Natural killer cell treated with Interleukin-12 subunit alpha and Interleukin-12 subunit beta and Interleukin-15 and Interleukin-18, amount 100 ng/mL, for 72 hours (primary cell): ENCODE data around the gene LZTS2. TPM values are rescaled to one million over a fixed set of nuclear protein-coding genes. Genes with fewer than 3 reads are reported as not detected.
"Not testable (repeated sequence)": the region's sequence is repeated elsewhere in the genome, so short reads cannot be mapped to it uniquely, and the experiment has no call there.

ENCODE experiments used
- ATAC-seq, 2 donors: fragments of 150-1000 bp; cut with Tn5 transposase in 1 of 2; sonication (Bioruptor Pico), chemical (Tn5 transposase) in 1 of 2; 2 replicates each; pipeline ENCODE4 v1.10.0; 2021
- DNase-seq: peaks from one replicate; pipeline ENCODE4 v3.0.0; 2022; ENCODE audit warnings: low spot score
- H3K27ac Mint-ChIP-seq, 2 donors: 1 replicate in 1 of 2; 2 replicates in 1 of 2; pipeline ENCODE4 v1.8.0; 2022; ENCODE audit warnings: mixed read lengths in 2 of 2, mild to moderate bottlenecking in 1 of 2, moderate library complexity in 1 of 2
- H3K27me3 Mint-ChIP-seq, 2 donors: 1 replicate in 1 of 2; 2 replicates in 1 of 2; pipeline ENCODE4 v1.8.0; 2022; ENCODE audit warnings: mixed read lengths in 2 of 2
- H3K36me3 Mint-ChIP-seq: one replicate; pipeline ENCODE4 v1.8.0; 2022; ENCODE audit warnings: mixed read lengths
- H3K4me1 Mint-ChIP-seq, 2 donors: 1 replicate in 1 of 2; 2 replicates in 1 of 2; pipeline ENCODE4 v1.8.0; 2022; ENCODE audit warnings: low read depth in 2 of 2, mixed read lengths in 2 of 2, mild to moderate bottlenecking in 1 of 2
- H3K4me3 Mint-ChIP-seq: one replicate; pipeline ENCODE4 v1.8.0; 2022; ENCODE audit warnings: mixed read lengths
- H3K9me3 Mint-ChIP-seq: 2 replicates; pipeline ENCODE4 v1.8.0; 2022; ENCODE audit warnings: mixed read lengths
- total RNA-seq, 2 donors: library from RNA; stranded (reverse); gene quantifications; one replicate each; pipeline ENCODE4 v1.2.3, GENCODE V29; 2022

Gene LZTS2
- total RNA-seq, 2 donors from 2014 or later, result 6.2 to 6.4 TPM

DNA sequence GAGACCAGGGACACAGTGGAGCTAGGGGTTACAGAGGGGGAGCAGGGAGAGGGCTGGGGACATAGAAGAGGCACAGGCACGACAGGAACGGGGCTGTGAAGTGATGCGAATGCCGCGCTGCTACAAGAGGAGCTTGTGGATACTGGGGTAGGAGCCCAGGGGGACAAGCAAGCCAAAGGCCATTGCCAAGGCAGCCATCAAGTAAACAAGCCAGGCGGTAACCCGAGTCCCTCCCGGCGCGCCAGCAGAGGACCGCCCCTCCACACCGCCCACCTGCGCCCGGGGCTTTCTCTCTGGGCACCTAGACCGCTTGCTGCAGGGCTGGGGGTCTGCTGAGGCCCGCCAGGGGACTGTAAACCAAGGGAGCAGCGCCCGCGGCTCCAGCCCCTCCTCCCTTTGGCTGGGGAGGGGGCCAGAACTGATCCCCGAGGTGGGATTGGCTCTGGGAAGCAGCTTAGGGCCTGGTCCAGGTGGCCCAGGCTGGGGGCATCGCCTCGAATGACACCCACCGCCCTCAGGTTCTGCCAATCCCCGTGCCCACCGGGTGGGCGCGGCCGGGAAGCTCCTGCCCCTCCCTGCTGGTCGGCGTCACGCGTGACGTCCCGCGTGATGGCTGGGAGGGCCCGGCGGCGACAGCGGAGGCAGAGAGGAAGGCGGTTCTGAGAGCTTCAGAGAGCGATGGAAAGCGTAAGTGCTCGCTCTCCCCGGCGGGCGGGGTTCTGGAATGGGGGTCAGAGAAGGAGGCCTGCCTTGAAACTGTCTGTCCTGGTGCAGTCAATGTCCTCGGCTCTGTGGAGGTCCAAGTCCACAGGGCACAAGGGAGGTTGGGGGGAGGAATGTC, 32.4 kb downstream of the LZTS2 start:
- H3K9me3 Mint-ChIP-seq, result no peaks in the 10 kb centered on the region
- H3K36me3 Mint-ChIP-seq, result no peaks in the 10 kb centered on the region
- H3K27me3 Mint-ChIP-seq, result peaks cover 0 to 2% of the 10 kb centered on the region in 2 donors
- peaks cover 15 to 22% of the 10 kb centered on the region in 2 donors for H3K4me1 Mint-ChIP-seq
- DNase-seq, result peak; percentile 72
- peak; percentile 66 to 77 for ATAC-seq
- peak overlapping the region; percentile 93 for H3K4me3 Mint-ChIP-seq
- peak overlapping the region; percentile 61 to 80 for H3K27ac Mint-ChIP-seq

DNA sequence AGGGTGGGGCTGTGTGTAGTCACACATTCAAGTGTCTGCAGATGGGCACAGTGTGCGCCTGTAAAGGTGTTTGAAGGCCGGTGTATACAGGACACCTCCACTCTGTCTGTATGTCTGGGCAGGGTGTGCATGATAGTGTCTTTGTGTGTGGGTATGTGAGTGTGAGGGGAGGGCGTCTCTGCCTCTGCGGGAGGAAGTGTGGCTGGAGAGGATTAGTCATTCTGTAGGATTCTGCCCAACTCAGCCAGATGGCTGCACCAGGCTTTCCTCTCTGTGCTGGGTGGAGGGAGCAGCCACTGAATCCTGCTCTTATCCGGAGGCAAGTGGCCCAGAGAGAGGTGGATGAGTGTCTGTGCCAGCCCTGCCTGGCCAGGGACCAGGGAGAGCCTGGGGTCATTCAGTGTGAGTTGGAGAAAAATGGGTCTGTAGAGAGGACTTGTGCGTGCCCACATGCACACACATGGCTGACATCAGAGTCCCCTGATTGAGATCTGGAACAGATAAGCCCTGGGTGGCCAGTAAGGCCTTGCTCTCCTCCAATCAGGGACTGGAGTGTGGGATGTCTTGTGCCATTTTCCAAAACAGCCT, 33.1 kb downstream of the LZTS2 start:
- peaks cover 15 to 22% of the 10 kb centered on the region in 2 donors for H3K4me1 Mint-ChIP-seq
- DNase-seq (no peak), ATAC-seq (peak; percentile 45 to 70)
- no peaks in the 10 kb centered on the region for H3K9me3 Mint-ChIP-seq
- peak overlapping the region; percentile 93 for H3K4me3 Mint-ChIP-seq
- peaks cover 2% of the 10 kb centered on the region for H3K36me3 Mint-ChIP-seq
- H3K27me3 Mint-ChIP-seq, result peaks cover 0 to 2% of the 10 kb centered on the region in 2 donors
- peak overlapping the region; percentile 61 to 80 for H3K27ac Mint-ChIP-seq

DNA sequence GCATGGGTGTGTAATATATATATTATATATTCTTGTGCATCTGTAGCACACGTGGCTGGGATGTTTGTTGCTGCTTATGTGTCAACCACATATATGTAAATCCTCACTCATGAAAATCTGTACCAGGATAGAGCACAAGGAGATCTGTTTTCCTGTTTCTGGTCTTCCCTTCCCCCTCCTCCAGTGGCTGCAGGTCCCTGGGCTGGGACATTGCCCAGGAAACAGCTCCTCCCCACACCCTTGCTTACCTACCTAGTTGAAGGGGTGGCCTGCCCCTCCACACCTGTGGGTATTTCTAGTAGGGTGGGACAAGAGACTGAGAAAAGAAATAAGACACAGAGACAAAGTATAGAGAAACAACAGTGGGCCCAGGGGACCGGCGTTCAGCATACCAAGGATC, 33.7 kb downstream of the LZTS2 start:
- DNase-seq (no peak), ATAC-seq (no peak)
- Mint-ChIP-seq H3K4me3 (peak overlapping the region; percentile 93), H3K4me1 (peaks cover 15 to 22% of the 10 kb centered on the region in 2 donors), H3K9me3 (no peaks in the 10 kb centered on the region), H3K27ac (no peak overlapping the region), H3K36me3 (peaks cover 6% of the 10 kb centered on the region), H3K27me3 (peaks cover 0 to 2% of the 10 kb centered on the region in 2 donors)

DNA sequence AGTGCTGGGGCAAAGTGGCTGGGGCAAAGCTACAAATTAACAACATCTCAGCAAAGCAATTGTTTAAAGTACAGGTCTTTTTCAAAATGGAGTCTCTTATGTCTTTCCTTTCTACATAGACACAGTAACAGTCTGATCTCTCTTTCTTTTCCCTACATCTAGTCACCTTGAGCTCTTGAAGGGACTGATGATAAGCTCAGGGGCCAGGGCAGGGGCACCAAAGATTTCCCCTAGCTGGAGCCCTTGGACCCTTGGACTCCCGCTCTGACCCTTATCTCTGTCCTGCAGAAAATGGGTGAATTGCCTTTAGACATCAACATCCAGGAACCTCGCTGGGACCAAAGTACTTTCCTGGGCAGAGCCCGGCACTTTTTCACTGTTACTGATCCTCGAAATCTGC, 34.8 kb downstream of the LZTS2 start:
- not testable (repeated sequence) for H3K4me3 Mint-ChIP-seq, H3K9me3 Mint-ChIP-seq, DNase-seq, ATAC-seq, H3K27me3 Mint-ChIP-seq, H3K27ac Mint-ChIP-seq, H3K36me3 Mint-ChIP-seq
- H3K4me1 Mint-ChIP-seq, result peaks cover 15 to 22% of the 10 kb centered on the region in 2 donors

DNA sequence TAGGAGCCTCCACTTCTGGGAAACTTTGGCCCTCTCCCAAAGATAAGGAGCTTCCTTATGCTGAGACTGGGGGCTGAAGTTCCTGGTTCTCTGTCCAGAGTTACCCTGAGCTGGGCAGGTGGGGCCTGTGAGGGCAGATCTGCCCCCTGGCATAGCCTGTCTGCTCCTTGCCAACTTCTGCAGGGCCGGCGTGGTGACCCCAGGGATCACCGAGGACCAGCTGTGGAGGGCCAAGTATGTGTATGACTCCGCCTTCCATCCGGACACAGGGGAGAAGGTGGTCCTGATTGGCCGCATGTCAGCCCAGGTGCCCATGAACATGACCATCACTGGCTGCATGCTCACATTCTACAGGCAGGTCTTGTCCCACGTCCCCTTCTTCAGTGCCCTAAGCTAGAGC, 35.7 kb downstream of the LZTS2 start:
- H3K4me3 Mint-ChIP-seq, result no peak overlapping the region
- no peaks in the 10 kb centered on the region for H3K27me3 Mint-ChIP-seq
- H3K9me3 Mint-ChIP-seq, result no peaks in the 10 kb centered on the region
- peaks cover 6% of the 10 kb centered on the region for H3K36me3 Mint-ChIP-seq
- ATAC-seq (no peak), DNase-seq (no peak)
- no peak overlapping the region for H3K27ac Mint-ChIP-seq
- peaks cover 15 to 22% of the 10 kb centered on the region in 2 donors for H3K4me1 Mint-ChIP-seq

DNA sequence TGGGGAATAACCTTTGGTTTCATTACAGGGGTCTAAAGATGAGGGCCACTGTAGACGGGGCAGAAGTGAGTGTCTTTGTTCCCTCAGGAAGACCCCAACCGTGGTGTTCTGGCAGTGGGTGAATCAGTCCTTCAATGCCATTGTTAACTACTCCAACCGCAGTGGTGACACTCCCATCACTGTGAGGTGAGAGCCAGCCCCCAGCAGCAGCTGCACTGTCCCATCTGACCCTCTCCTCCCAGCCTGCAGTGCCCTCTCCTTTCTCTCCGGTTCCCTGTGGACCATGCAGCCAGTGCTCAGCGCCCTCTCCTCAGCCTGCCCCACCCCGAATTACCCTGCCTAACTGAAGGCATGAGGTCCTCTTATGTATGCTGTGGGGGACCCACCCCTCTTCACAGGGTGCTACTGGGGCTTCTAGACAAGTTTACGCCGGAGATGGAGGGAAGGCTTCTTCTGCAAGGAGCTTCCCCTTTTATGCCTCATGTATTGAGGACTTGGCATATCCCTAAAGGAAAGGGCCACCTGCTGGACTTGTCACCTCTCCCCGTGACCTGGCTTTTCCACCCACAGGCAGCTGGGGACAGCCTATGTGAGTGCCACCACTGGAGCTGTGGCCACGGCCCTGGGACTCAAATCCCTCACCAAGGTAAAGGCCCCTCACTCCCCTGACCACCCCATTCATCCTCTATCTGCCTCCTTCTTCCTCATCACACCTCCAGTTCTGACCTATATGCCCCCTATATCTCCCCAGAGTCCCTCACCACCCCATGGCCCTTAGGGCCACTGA, 36.5 kb downstream of the LZTS2 start:
- H3K4me1 Mint-ChIP-seq, result peaks cover 17 to 21% of the 10 kb centered on the region in 2 donors
- no peaks in the 10 kb centered on the region for H3K27me3 Mint-ChIP-seq
- ATAC-seq, result no peak
- H3K4me3 Mint-ChIP-seq, result no peak overlapping the region
- no peak overlapping the region for H3K27ac Mint-ChIP-seq
- peaks cover 6% of the 10 kb centered on the region for H3K36me3 Mint-ChIP-seq
- no peaks in the 10 kb centered on the region for H3K9me3 Mint-ChIP-seq
- DNase-seq, result no peak

DNA sequence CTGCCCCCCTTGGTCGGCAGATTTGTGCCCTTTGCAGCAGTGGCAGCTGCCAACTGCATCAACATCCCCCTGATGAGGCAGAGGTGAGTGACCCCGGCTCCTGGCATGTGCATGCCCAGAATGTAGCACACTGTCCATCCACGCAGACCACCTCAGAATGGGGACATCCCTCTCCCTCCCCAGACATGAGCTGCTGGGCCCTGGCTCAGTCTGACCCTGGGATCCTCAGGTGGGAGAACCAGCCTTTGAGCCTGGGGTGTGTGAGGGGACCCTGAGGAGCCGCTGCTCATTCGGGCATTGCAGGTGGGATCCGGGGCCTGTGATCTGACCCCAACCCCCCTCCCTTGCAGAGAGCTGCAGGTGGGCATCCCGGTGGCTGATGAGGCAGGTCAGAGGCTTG, 37.1 kb downstream of the LZTS2 start:
- Mint-ChIP-seq H3K4me1 (peaks cover 15 to 19% of the 10 kb centered on the region in 2 donors), H3K36me3 (peaks cover 6% of the 10 kb centered on the region), H3K27ac (no peak overlapping the region), H3K9me3 (no peaks in the 10 kb centered on the region), H3K4me3 (no peak overlapping the region), H3K27me3 (no peaks in the 10 kb centered on the region)
- DNase-seq (no peak), ATAC-seq (no peak)

DNA sequence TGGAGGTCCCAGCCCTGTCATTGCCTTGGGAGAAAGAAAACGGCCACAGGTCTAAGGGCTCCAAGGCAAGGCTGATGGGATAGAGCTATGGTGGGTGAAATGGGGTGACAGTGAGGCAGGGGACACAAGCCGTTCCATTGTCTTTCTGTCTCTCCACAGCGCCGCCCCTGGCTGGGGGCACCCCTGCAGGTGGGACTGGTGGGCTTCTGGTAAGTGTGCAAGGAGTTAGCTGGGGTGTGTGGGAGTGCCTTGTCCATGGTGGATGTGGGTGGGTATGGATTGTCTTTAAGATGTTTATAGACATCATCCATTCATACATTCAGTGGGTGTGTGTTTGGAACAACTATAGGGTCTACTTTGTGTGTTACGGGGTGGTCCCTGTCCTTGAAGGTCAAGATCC, 38.9 kb downstream of the LZTS2 start:
- H3K4me1 Mint-ChIP-seq, result peaks cover 22% of the 10 kb centered on the region in 2 donors
- DNase-seq, result no peak
- H3K27me3 Mint-ChIP-seq, result peaks cover 0 to 2% of the 10 kb centered on the region in 2 donors
- no peak overlapping the region for H3K4me3 Mint-ChIP-seq
- ATAC-seq, result no peak
- H3K27ac Mint-ChIP-seq, result no peak overlapping the region
- H3K9me3 Mint-ChIP-seq, result no peaks in the 10 kb centered on the region
- peaks cover 6% of the 10 kb centered on the region for H3K36me3 Mint-ChIP-seq

DNA sequence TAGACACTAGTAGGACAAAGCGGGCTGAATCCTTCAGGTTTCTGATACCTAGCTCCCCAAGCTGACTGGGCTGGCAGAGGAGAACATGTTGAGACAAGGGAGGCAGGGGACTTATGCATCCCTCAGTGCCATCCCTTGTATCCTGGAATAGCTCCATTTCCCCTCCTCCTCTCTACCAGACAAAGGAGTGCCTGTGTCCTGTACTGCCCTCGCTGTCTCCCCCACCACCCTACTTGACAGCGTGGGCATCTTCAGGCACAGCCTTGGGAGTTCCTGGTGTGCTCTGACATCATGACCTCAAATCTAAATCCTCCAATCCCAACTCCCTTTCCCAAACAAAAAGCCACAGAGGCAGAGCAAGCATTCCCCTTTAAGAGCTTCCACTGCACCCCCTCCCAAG, 40.5 kb downstream of the LZTS2 start:
- H3K4me1 Mint-ChIP-seq, result peaks cover 25% of the 10 kb centered on the region in 2 donors
- H3K27ac Mint-ChIP-seq, result no peak overlapping the region
- ATAC-seq, result no peak
- no peak overlapping the region for H3K4me3 Mint-ChIP-seq
- peaks cover 6% of the 10 kb centered on the region for H3K36me3 Mint-ChIP-seq
- no peak for DNase-seq
- peaks cover 0 to 4% of the 10 kb centered on the region in 2 donors for H3K27me3 Mint-ChIP-seq
- H3K9me3 Mint-ChIP-seq, result no peaks in the 10 kb centered on the region

DNA sequence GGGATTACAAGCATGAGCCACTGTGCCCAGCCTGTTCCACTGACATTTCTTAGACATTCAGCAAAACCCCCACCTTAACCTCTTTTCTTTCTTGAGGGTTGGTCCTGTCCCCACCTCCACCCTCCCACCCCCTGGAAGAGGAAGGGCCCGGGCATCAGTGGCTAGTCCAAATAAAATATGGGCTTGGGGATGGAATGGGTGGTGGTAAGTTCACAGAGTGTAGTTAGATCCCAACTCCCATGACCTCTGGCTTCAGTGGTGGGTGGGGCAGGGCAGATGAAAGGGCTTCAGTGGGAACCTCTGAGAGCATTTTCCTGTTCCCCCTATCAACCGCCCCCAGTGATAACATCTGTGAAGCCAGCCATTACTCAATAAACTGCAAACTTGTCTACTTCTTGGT, 41.2 kb downstream of the LZTS2 start:
- Mint-ChIP-seq H3K27me3 (peaks cover 0 to 4% of the 10 kb centered on the region in 2 donors), H3K27ac (peak overlapping the region in 1 of 2 donors; percentile 93)
- ATAC-seq, result no peak

DNA sequence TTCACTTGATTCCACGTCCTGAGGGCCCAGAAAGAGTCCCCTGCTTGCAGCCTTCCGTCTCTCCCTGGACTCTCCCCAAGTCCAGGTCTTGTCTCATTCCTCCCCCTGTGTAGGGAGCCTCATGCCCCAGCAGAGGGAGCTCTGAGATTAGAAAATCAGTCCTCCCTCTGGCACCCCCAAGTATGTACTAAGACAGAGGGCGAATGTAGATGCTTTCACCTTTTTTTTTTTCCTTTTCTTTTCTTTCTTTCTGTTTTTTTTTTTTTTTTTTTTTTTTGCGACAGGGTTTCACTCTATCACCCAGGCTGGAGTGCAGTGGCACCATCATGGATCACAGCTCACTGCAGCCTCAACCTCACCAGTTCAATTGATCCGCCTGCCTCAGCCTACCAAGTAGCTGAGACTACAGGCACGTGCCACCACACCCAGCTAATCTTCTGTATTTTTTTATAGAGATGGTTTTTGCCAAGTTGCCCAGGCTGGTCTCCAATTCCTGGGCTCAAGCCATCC, 41.7 kb downstream of the LZTS2 start:
- Mint-ChIP-seq H3K9me3 (no peaks in the 10 kb centered on the region), H3K4me3 (no peak overlapping the region), H3K27me3 (peaks cover 5 to 6% of the 10 kb centered on the region in 2 donors), H3K27ac (peak overlapping the region in 1 of 2 donors; percentile 93), H3K4me1 (peaks cover 25% of the 10 kb centered on the region in 2 donors), H3K36me3 (peaks cover 10% of the 10 kb centered on the region)
- ATAC-seq, result peak; percentile 73 to 78
- DNase-seq, result peak; percentile 77

More for the DNA sequence above, 41.2 kb downstream of the LZTS2 start:
- Mint-ChIP-seq H3K36me3 (peaks cover 6% of the 10 kb centered on the region), H3K9me3 (no peaks in the 10 kb centered on the region), H3K4me3 (no peak overlapping the region), H3K4me1 (peaks cover 25% of the 10 kb centered on the region in 2 donors)
- DNase-seq, result no peak

DNA sequence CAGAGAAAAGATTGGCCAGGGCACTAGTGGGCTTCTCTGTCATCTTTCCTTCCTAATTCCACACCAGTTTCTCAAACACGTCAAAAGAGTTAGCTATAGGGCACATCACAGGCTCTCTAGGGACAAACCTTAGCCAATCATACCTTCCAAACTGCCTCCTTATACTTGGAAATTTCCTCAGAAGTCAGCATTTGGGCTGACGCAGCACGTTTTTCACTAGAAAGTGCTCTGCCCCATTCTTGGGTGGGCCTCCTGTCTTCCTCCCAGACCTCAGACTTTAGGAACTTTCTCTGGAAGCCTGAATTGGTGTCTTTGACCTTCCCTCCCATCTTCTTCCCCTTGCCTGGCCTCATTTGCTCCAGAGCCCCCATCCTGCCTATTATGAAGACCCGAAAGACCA, 42.5 kb downstream of the LZTS2 start:
- Mint-ChIP-seq H3K36me3 (peaks cover 13% of the 10 kb centered on the region), H3K4me3 (peak overlapping the region; percentile 96), H3K27me3 (peaks cover 12 to 13% of the 10 kb centered on the region in 2 donors), H3K4me1 (peaks cover 25% of the 10 kb centered on the region in 2 donors), H3K27ac (peak overlapping the region; percentile 91 to 93), H3K9me3 (no peaks in the 10 kb centered on the region)
- DNase-seq, result no peak
- no peak for ATAC-seq

DNA sequence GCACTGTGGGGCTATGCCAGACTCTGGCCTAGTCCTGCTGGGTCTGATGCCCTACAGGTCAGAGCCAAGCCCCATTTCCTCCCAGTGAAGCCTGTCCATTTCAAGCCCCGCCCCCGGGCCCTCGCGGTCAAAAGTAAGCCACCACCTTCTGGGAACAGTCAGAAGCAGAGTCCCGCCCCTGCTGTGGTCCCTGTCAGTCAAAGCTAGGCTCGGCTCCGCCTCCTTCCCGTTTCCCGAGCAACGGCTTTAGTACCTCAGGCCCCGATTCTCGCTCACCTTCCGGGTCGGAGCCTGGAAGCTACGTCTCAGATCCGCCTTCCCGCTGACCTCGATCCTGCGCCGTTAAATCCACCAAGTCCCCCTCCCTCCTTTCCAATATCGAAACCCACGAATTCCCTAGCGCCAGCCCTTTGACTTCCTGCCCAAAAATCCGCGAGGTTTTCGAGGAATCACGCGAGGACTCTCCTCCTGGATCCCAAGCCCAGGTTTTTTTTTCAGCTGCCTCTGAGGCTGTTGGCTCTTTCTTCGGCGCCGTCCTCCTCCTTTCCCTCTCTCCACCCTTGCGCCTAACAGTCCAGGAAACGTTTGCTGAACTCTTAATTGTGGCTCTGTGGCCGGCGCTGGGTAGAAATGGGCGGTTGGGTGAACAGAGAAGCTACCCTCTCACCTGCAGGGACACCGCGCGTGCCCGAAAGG, 43.2 kb downstream of the LZTS2 start:
- DNase-seq (peak; percentile 97), ATAC-seq (peak; percentile 97 to 98)
- H3K4me3 Mint-ChIP-seq, result peak overlapping the region; percentile 96
- H3K4me1 Mint-ChIP-seq, result peaks cover 25% of the 10 kb centered on the region in 2 donors
- no peaks in the 10 kb centered on the region for H3K9me3 Mint-ChIP-seq
- H3K27me3 Mint-ChIP-seq, result peaks cover 15% of the 10 kb centered on the region in 2 donors
- H3K27ac Mint-ChIP-seq, result peak overlapping the region; percentile 91 to 93
- peaks cover 10% of the 10 kb centered on the region for H3K36me3 Mint-ChIP-seq
